Peyer's patch (tissue), 4 donors: ENCODE data around the gene ZC3HAV1L. TPM values are rescaled to one million over a fixed set of nuclear protein-coding genes. Genes with fewer than 3 reads are reported as not detected.
"Not testable (repeated sequence)": the region's sequence is repeated elsewhere in the genome, so short reads cannot be mapped to it uniquely, and the experiment has no call there.

ENCODE experiments used
- DNase-seq, 3 donors: peaks; one replicate each; pipeline ENCODE4 v3.0.0-alpha.2; 2017 to 2019
- H3K27ac ChIP-seq, 4 donors: fragments of 200-600 bp; sonication (generic); one replicate each; pipeline ENCODE4 v1.5.1; 2016 to 2019
- H3K27me3 ChIP-seq, 2 donors: fragments of 200-600 bp; sonication (generic); one replicate each; pipeline ENCODE4 v1.5.1; 2019
- H3K36me3 ChIP-seq, 3 donors: fragments of 200-600 bp; sonication (generic); one replicate each; pipeline ENCODE4 v1.5.1; 2016 to 2019
- H3K4me1 ChIP-seq, 4 donors: fragments of 200-600 bp; sonication (generic); one replicate each; pipeline ENCODE4 v1.5.1; 2016 to 2019
- H3K4me3 ChIP-seq, 4 donors: fragments of 200-600 bp; sonication (generic); 1 replicate in 3 of 4; 2 replicates in 1 of 4; pipeline ENCODE4 v1.5.1; 2016 to 2019; ENCODE audit warnings: mild to moderate bottlenecking in 1 of 4
- H3K9me3 ChIP-seq, 4 donors: fragments of 200-600 bp; sonication (generic); one replicate each; pipeline ENCODE4 v1.5.1; 2016 to 2019; ENCODE audit warnings: mild to moderate bottlenecking in 1 of 4
- CTCF ChIP-seq, 6 experiments: fragments of 450-650 bp in 4 of 6; fragments of 200-600 bp in 2 of 6; sonication (generic) in 1 of 6; IDR thresholded peaks; one replicate each; pipeline ENCODE4 v1.5.1; 2017 to 2019; ENCODE audit warnings: antibody characterized with exemption in 6 of 6, mild to moderate bottlenecking in 3 of 6, moderate library complexity in 1 of 6
- POLR2A ChIP-seq, 2 donors: fragments of 450-650 bp; IDR thresholded peaks; one replicate each; pipeline ENCODE4 v1.5.1; 2017; ENCODE audit warnings: antibody characterized with exemption in 2 of 2, mild to moderate bottlenecking in 2 of 2, moderate library complexity in 2 of 2
- total RNA-seq, 4 donors: library from RNA; depleted of rRNA; stranded (reverse); fragments of >200 nt; gene quantifications; one replicate each; pipeline ENCODE4 v1.1.0, GENCODE V29; 2016

ZC3HAV1L gene
- total RNA-seq, 4 donors from 2014 or later, result 7.7 to 25.6 (median 13.6) TPM

- DNase-seq, result no peak
- TF ChIP-seq POLR2A (IDR thresholded peaks at IDR 0.05), result no peak
- no peak for TF ChIP-seq CTCF (IDR thresholded peaks at IDR 0.05)
- Histone ChIP-seq H3K4me1 (no peaks in the 10 kb centered on the region), H3K27ac (no peak overlapping the region), H3K27me3 (no peaks in the 10 kb centered on the region), H3K9me3 (no peaks in the 10 kb centered on the region), H3K36me3 (peaks cover 0 to 84% (median 0%) of the 10 kb centered on the region in 3 donors), H3K4me3 (no peak overlapping the region)
Measured at GRCh38 chr7:139059905-139060304, 24.1 kb upstream of the ZC3HAV1L start.

GRCh38 chr7:139058943-139059342 lies 23.1 kb upstream of the ZC3HAV1L start:
- TF ChIP-seq CTCF (IDR thresholded peaks at IDR 0.05) (no peak), POLR2A (IDR thresholded peaks at IDR 0.05) (no peak)
- Histone ChIP-seq H3K4me3 (no peak overlapping the region), H3K9me3 (no peaks in the 10 kb centered on the region), H3K27ac (no peak overlapping the region), H3K27me3 (no peaks in the 10 kb centered on the region), H3K4me1 (no peaks in the 10 kb centered on the region), H3K36me3 (peaks cover 0 to 84% (median 0%) of the 10 kb centered on the region in 3 donors)
- no peak for DNase-seq

- TF ChIP-seq POLR2A (IDR thresholded peaks at IDR 0.05), result no peak
- no peak for TF ChIP-seq CTCF (IDR thresholded peaks at IDR 0.05)
- peaks cover 0 to 91% (median 0%) of the 10 kb centered on the region in 3 donors for H3K36me3 ChIP-seq
- no peaks in the 10 kb centered on the region for H3K4me1 ChIP-seq
Measured at GRCh38 chr7:139055674-139056073, 19.8 kb upstream of the ZC3HAV1L start.

GRCh38 chr7:139054656-139055055 lies 18.8 kb upstream of the ZC3HAV1L start:
- not testable (repeated sequence) for H3K9me3 ChIP-seq
- H3K36me3 ChIP-seq, result peaks cover 0 to 92% (median 0%) of the 10 kb centered on the region in 3 donors

More at GRCh38 chr7:139055674-139056073, 19.8 kb upstream of the ZC3HAV1L start:
- Histone ChIP-seq H3K27me3 (no peaks in the 10 kb centered on the region), H3K9me3 (no peaks in the 10 kb centered on the region), H3K27ac (no peak overlapping the region), H3K4me3 (no peak overlapping the region)
- no peak for DNase-seq

GRCh38 chr7:139054101-139054500 lies 18.3 kb upstream of the ZC3HAV1L start:
- Histone ChIP-seq H3K4me3 (no peak overlapping the region), H3K4me1 (no peaks in the 10 kb centered on the region), H3K36me3 (peaks cover 0 to 94% (median 0%) of the 10 kb centered on the region in 3 donors), H3K27ac (no peak overlapping the region), H3K27me3 (no peaks in the 10 kb centered on the region), H3K9me3 (no peaks in the 10 kb centered on the region)
- TF ChIP-seq POLR2A (IDR thresholded peaks at IDR 0.05) (no peak), CTCF (IDR thresholded peaks at IDR 0.05) (no peak)
- no peak for DNase-seq

More at GRCh38 chr7:139054656-139055055, 18.8 kb upstream of the ZC3HAV1L start:
- not testable (repeated sequence) for DNase-seq, H3K4me1 ChIP-seq, H3K4me3 ChIP-seq, H3K27ac ChIP-seq, H3K27me3 ChIP-seq

GRCh38 chr7:139051655-139052054 lies 15.8 kb upstream of the ZC3HAV1L start:
- no peak overlapping the region for H3K4me3 ChIP-seq
- no peaks in the 10 kb centered on the region for H3K4me1 ChIP-seq
- H3K27ac ChIP-seq, result no peak overlapping the region
- TF ChIP-seq CTCF (IDR thresholded peaks at IDR 0.05), result no peak
- TF ChIP-seq POLR2A (IDR thresholded peaks at IDR 0.05), result no peak
- peaks cover 0 to 98% (median 0%) of the 10 kb centered on the region in 3 donors for H3K36me3 ChIP-seq
- H3K27me3 ChIP-seq, result no peaks in the 10 kb centered on the region
- no peak for DNase-seq
- H3K9me3 ChIP-seq, result no peaks in the 10 kb centered on the region
